Endothelial cell of hepatic sinusoid (primary cell): ENCODE results near the gene SPOCK2.

Source experiments
- in situ Hi-C: cut with HindIII; loops from 2 replicates; pipeline ENCODE4 v1.10.0; 2017; ENCODE audit warnings: low sequenced_read_pairs

The SPOCK2 gene

DNA sequence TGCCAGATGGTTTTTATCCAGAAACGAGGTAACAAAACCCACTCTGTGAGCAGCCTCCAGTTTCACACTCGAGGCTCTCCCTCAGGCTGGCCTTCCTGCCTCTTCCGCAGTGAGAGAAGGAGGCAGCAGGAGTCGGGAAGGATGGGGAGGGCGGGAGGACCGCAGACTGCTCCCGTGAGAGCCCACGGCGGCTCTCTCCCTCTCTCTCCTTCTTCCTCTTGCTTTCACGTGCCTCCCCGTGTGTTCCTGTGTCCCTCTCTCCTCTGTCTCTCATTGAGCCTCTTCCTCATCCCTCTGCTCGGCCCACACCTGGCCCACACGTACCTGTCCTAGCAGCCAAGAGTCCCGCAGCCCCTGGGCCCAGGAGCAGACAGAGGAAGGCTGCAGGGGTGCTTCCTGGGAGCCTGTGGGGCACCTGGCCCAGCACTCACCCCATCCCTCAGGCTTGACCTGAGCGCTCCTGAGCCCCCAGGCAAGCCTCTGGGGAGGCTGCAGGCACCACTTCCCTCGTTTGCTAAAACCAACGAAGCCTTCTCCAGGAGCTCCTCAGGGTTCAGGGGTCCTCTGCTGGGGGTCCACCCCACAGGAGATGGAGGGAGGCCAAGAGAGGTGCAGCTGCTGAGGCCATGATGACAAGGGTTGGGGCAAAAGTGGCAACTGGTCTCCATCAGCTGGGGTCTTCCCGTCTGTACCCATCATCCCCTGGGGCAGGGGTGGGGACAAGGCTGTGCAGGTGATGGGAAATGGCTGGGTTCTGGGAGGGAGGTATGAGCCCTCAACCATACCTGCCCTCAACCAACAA lies 13.6 kb downstream of the SPOCK2 start:
- in situ Hi-C loops: no loop called here

DNA sequence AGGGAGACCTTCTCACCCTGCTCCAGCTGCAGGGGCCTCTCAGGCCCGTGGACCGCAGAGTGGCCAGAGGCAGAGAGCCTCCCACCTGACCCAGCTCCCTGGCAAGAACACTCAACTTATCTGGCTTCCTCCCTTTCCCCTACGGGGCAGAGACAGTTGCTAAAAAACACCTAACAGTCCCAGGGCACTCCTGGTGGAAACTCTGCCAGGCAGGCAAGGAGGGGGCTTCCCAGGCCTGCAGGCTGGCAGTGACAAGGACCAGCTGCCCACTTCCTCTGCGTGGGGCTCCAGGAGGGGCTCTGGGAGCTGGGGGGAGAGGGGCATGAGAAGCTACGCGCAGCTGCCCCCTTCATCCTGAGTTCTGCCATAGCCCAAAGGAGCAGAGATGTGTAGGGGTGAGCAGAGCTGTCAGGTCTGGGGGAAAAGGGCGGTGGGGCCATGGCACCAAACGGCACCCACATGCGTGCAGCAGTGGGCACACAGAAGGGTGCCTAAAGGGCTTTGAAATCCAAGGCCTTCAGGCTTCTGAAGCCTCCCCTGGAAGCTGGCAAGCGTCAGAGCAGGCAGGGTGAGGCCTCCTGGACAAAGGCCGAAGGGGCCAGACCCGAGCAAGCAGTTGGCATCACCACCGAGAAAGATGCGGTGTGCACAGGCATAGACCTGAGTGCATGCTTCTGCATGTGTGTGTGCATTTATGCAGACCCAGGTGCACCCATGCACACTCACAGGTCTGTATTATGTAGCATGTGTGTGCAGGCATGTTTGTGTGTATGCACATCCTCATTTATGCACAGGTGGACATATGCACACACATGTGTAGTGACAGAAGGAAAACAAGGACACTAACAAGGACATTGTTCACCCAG lies 14.4 kb downstream of the SPOCK2 start:
- in situ Hi-C loops: no loop called here

GRCh38 chr10:72072639-72073038 lies 15.7 kb downstream of the SPOCK2 start:
- in situ Hi-C loops: no loop called here

DNA sequence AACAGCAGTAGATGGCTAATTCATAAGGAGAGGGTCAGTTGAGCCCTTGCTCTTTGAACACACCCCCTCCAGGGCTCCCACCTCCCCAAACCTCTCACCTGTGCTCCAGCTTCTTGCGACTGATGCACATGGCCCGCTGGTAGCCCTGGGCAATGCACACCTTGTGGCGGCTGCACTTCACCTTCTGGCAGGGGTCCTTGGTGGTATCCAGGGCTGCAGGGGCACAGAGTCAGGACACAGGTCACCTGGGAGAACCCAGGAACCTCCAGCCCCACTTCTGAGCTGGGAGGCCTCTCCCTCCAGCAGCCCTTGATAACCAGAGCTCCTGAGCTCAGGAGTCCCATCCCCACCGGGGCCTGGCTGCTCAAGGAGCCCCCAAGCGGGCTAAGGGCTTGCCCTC lies 16.3 kb downstream of the SPOCK2 start:
- in situ Hi-C loops: no loop called here

DNA sequence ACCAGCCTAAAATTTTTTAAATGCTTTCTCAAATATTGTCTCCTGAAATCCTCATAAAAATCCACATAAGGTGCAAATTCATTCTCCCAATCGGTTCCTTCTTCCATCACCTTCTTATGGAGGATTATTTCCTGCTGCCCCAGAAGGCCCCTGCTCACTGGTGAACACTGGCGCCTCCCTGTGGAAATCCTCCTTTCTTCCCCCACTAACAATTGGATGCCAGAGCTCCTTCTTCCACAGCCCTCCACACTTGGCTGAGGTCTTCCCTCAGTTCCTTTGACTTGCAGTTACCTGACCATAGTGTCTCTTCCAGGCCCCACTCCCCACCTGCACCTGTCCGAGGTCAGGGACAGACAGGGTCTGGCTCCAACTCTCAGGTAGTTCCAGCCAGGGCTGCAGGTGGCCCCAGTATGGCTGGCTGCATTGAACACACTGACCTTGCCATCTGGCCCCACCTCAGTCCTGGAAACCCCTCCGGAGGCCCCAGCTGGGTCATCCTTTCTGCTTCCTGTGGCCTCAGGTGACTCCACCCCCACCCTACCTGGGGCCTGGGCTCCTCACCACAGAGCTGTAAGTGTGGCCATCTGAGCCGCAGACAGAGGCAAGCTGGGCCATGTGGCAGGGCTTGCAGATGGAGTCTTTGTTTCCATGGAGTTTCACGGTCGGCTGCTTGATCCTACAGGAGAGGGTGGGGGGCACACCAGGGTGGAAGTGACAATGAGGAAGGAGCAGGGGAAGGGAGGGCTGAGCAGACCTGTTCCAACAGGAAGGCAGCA lies 18.4 kb downstream of the SPOCK2 start:
- in situ Hi-C loops: loop anchor here (5.0 kb wide), 2 partner anchors 78 to 133 kb away; no protein-coding TSS in a partner anchor

GRCh38 chr10:72068901-72069446 lies 19.4 kb downstream of the SPOCK2 start:
- in situ Hi-C loops: loop anchor here (5.0 kb wide), 2 partner anchors 77 to 132 kb away; no protein-coding TSS in a partner anchor

DNA sequence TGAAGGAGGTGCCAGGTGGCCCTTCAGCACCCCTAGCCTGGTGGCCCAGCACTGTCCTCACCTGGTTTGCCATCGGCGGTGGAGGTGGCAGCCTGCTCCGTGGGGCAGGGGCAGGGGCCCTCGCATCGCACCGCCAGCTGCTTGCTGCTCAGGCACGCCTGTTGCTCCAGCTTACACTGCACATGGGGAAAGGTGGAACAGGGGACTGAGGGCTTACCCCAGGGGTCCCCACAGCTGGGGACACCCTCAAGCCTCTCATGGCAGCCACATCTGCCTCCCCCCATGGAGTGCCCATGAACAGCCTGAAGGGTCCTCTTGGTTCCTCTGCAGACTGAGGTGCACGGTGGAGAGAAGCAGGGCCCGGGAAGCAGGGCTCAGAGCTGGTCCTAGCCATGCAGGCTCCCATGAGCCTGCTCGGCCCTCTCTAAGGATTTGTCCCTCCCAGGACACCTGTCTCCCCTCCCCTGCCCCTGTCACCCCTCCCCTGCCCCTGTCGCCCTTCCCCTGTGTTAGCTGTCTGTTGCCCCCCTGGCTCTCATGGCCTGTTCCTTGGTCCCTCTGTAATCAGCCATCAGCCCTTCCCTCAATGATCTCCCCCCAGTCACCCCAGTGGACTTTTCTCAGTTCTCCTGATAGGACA lies 20.1 kb downstream of the SPOCK2 start:
- in situ Hi-C loops: loop anchor here (5.0 kb wide), 2 partner anchors 76 to 131 kb away; no protein-coding TSS in a partner anchor

- in situ Hi-C loops: loop anchor here (5.0 kb wide), 2 partner anchors 75 to 130 kb away; no protein-coding TSS in a partner anchor
Observed at GRCh38 chr10:72067463-72068125, 20.8 kb downstream of the SPOCK2 start.

DNA sequence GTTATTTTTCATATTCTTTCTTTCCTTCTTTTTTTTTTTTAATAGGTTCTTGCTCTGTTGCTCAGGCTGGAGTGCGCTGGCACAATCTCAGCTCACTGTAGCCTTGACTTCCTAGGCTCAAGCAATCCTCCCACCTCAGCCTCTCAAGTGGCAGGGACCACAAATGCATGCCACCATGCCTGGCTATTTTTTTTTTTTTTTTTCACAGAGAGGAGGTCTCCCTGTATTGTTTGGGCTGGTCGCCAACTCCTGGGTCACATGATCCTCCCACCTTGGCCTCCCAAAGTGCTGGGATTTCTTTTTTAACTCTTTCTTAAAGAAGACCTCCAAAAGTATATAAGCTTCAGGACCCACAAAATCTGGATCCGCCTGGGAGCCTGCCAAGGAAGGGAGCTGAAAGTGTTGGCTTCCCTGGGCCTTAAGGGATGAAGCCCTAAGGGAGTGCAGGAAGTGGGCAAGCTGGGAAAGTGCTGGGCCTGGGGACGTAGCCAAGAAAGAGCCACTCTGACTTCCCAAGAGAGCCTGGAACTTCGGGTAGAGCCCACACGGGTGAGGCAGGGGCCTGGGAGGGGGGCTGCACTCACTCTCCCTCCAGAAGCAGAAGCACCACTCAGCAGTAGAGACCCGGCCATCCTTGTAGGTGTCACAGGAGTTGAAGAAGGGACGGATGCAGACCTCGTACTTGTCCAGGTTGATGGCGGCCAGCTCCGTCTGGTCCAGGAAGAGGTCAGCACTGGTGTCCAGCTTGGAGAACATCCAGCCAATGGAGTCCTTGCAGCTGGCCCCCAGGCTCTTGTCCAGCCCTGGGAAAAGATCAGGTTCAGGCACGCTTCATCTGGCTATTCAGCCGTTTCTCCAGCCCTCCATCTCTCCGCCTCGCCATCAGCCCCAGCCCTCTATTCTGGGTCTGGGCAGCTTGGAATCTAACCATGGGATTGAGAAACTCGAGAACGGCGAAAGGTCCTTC lies 21.8 kb downstream of the SPOCK2 start:
- in situ Hi-C loops: loop anchor here (5.0 kb wide), 2 partner anchors 74 to 129 kb away; no protein-coding TSS in a partner anchor

GRCh38 chr10:72065439-72066025 lies 22.8 kb downstream of the SPOCK2 start:
- in situ Hi-C loops: loop anchor here (5.0 kb wide), 2 partner anchors 73 to 128 kb away; no protein-coding TSS in a partner anchor

GRCh38 chr10:72063703-72064391 lies 24.5 kb downstream of the SPOCK2 start:
- in situ Hi-C loops: no loop called here

DNA sequence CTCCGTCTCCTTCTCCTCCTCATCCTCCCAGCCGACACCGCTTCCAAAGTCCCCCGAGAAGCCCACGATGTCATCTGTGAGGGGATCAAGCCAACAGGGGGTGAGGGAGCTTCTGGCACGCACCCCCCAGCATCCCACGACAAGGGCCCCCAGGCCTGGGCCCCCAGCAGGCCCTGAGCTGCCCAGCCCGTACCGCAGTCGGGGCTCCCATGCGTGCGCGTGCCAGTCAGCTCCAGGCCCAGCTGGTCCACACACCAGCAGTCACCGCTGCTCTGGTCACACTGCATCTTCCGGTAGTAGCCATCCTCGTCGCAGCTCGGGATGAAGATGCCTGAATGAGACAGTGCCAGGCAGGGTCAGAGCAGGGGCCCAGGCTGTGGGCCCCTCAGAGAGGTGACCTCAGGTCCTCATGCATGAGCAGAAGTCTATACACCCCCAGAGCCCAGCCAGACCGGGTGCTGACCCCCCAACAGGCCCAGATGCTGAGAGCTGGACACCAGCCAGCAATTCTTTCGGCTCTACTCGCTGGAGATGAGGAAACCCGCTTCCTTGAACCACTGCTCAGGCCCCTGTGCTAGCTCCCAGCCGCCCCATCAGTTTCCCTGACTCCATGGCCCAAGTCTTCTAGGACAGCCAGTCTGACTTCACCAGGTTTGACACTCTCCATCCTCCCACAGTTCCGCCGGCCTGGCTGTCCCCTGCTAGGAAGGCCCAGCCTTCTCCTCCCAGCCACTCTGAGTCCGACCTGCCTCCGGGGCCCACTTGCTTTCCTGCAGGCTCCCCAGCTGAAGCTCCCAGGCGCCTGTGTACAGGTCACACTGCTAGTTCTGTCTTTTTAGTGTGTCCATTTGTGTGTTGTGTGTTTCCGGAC lies 25.3 kb downstream of the SPOCK2 start:
- in situ Hi-C loops: no loop called here

DNA sequence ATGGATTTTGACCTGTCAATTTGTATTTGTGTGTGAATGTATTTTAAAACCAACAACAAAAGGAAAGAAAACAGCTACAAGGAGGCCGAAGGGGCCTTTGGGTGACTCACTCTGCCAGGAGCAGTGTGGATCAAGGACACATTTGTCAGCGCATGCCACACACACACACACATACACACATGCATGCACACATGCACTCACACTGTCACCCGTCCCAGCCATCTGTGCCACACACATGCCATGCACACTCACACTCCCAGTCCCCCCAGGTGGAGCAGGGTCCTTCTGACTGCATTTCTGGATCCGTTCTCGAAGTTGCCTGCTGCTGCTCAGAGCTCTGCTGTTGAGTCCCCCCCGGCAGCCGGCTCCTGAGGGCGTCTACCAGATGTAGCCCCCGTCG lies 26.0 kb downstream of the SPOCK2 start:
- in situ Hi-C loops: no loop called here

- in situ Hi-C loops: no loop called here
Observed at GRCh38 chr10:72061930-72062329, 26.4 kb downstream of the SPOCK2 start.

- in situ Hi-C loops: no loop called here
Observed at GRCh38 chr10:72061491-72061890, 26.9 kb downstream of the SPOCK2 start.
